NCI-H82 (cell line): ENCODE data around the gene CPS1.

Source experiments
- DNase-seq: peaks from one replicate; lab custom pipeline; 2025; lab: John Stamatoyannopoulos, UW

Gene CPS1

GRCh38 chr2:210686401-210686800 lies 130.0 kb downstream of the CPS1 start:
- no peak for DNase-seq

- DNase-seq = no peak
Observed at GRCh38 chr2:210687786-210688470, 131.5 kb downstream of the CPS1 start.

- no peak for DNase-seq
Observed at GRCh38 chr2:210707900-210708299, 151.5 kb downstream of the CPS1 start.

GRCh38 chr2:210713122-210713521 lies 156.7 kb downstream of the CPS1 start:
- DNase-seq = no peak

- DNase-seq = peak; percentile 29
Observed at GRCh38 chr2:210715560-210716082, 159.2 kb downstream of the CPS1 start.

GRCh38 chr2:210718503-210718902 lies 162.1 kb downstream of the CPS1 start:
- no peak for DNase-seq

GRCh38 chr2:210722092-210722491 lies 165.7 kb downstream of the CPS1 start:
- no peak for DNase-seq

GRCh38 chr2:210727549-210727948 lies 171.2 kb downstream of the CPS1 start:
- DNase-seq = no peak
